GM13977 (cell line): ENCODE measurements around the gene SHANK3.
"Not testable (repeated sequence)": the region's sequence is repeated elsewhere in the genome, so short reads cannot be mapped to it uniquely, and the experiment has no call there.

ENCODE experiments used
- DNase-seq: peaks from one replicate; pipeline ENCODE4 v3.0.0; 2012; ENCODE audit warnings: low spot score
- CTCF ChIP-seq: IDR thresholded peaks from 2 replicates; pipeline ENCODE4 v1.5.1; 2012; ENCODE audit warnings: mild to moderate bottlenecking, control low read depth; ENCODE audit not compliant: insufficient read depth; ENCODE audit errors: extremely low read depth, missing control alignments
- in situ Hi-C: fragments of 300-500 bp; cut with MboI; formaldehyde crosslinking; loops from one replicate; pipeline ENCODE4 v1.12.0; 2022; ENCODE audit warnings: low sequenced_read_pairs, low pct_unique_long_range_greater_than_20kb, mixed read lengths, inconsistent platforms; ENCODE audit not compliant: unreplicated experiment

SHANK3 gene

GRCh38 chr22:50640857-50641647 is 31.6 kb upstream of the SHANK3 start:
- no peak for TF ChIP-seq CTCF
- in situ Hi-C loops: no loop called here

DNA sequence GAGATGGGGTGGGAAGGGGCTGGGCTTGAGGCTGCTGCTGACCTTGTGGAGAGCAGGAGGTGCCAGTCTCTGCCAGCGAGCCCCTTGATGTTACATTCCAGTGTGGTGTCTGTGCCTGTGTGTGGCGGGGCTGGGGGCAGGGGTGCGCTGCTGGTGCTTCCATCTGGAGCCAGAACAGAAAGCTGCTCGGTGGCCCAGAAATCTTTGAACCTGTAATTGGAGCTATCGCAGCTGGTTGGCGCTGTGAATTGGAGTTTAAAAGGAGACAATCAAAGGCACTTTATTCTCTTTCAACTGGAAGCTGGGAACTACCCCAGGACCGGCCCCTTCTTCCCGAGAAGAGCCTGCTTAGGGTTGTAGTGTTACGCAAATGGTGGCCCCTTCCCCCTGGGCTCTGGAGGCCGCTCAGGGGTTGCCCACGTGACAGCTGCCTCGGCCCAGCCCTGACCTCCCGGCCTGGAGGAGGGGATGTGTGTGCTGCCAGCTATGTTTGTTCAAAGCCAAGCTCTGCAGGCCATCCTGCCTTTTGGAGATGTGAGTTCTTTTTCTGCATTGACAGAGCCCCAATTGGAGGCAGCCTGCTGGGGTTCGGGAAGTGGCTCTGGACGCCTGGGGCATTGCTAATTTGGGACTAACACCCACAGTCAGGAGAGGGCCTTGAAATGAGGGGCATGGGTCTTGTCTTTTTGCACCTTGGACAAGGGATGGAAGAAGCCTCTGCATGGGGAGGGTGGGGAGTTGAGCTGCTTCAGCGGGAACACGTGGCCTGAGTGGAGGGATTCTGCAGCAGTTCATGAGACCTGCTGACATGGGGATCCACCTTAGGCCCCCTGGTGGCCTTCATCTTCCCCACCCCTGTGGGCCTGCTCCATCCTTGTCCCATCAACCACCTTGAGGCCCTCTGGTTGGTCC is 30.7 kb upstream of the SHANK3 start:
- DNase-seq: no peak
- in situ Hi-C loops: no loop called here
- TF ChIP-seq CTCF: peak; percentile 21

More at GRCh38 chr22:50640857-50641647, 31.6 kb upstream of the SHANK3 start:
- no peak for DNase-seq

GRCh38 chr22:50643021-50643820 is 29.4 kb upstream of the SHANK3 start:
- in situ Hi-C loops: not testable (repeated sequence)

GRCh38 chr22:50643821-50644101 is 28.9 kb upstream of the SHANK3 start:
- in situ Hi-C loops, DNase-seq: not testable (repeated sequence)

More at GRCh38 chr22:50643021-50643820, 29.4 kb upstream of the SHANK3 start:
- DNase-seq: not testable (repeated sequence)

- DNase-seq: no peak
- no peak for TF ChIP-seq CTCF
- in situ Hi-C loops: no loop called here
Observed at GRCh38 chr22:50653256-50653655, 19.4 kb upstream of the SHANK3 start.

DNA sequence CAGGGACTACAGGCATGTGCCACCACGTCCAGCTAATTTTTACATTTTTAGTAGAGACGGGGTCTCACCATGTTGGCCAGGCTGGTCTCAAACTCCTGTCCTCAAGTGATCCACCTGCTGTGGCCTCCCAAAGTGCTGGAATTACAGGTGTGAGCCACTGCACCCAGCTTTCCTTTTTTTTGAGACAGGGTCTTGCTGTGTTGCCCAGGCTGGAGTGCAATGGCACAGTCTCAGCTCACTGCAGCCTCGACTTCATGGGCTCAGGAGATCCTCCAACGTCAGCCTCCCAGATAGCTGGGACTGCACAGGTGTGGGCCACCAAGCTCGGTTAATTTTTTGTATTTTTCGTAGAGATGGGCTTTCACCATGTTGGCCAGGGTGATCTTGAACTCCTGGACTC is 18.0 kb upstream of the SHANK3 start:
- in situ Hi-C loops, DNase-seq: not testable (repeated sequence)

GRCh38 chr22:50656122-50657070 is 16.2 kb upstream of the SHANK3 start:
- no peak for DNase-seq
- in situ Hi-C loops: no loop called here
- TF ChIP-seq CTCF: no peak
